GM18508 (cell line): ENCODE data around the gene MOGAT1.
"Not testable (repeated sequence)": the region's sequence is repeated elsewhere in the genome, so short reads cannot be mapped to it uniquely, and the experiment has no call there.

Experiments used
- ATAC-seq: cut with Tn5 transposase; IDR thresholded peaks from one replicate; pipeline ENCODE4 v1.9.1; 2021; ENCODE audit warnings: moderate number of reproducible peaks; ENCODE audit not compliant: insufficient read depth, unreplicated experiment

Gene MOGAT1

DNA sequence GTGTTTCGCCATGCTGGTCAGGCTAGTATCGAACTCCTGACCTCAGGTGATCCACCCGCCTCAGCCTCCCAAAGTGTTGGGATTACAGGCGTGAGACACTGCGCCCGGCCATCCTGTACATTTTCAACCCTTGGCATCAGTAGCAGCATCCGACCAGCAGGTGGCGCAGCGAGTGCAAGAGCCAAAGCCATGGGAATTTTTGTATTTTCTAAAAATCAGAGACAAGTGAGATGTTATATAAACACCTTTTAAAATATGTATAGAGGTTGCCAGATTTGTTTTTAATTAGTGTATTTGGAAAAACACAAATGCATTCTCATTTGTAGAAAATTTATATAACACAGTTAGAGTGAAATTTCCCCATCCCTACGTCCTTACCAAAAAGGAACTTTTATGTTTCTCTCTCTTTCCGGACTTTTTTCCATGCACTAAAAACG is 36.8 kb downstream of the MOGAT1 start:
- no peak for ATAC-seq

DNA sequence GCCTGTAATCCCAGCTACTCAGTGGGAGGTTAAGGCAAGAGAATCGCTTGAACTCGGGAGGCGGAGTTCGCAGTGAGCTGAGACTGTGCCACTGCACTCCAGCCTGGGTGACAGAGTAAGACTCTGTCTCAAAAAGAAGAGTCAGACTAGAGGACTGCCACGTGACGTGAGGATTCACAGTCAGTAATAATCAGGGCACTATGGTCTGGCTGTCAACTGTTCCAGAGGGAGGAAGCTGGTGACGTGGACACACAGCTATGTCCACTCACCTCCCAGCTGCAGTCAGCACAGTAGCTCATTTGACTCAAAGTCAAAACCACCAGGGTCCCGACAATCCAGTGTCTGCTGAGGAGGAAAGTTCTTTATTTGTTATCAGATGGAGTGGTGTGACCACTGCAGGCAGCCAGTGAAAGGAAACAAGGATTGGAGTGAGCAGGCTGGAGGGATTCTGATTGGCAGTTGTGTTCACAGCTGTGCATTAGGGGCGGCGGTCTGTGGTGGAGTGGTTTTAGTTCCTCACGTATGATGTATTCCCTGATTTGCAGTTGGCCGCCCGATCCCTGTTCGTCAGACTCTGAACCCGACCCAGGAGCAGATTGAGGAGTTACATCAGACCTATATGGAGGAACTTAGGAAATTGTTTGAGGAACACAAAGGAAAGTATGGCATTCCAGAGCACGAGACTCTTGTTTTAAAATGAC is 37.9 kb downstream of the MOGAT1 start:
- no peak for ATAC-seq

DNA sequence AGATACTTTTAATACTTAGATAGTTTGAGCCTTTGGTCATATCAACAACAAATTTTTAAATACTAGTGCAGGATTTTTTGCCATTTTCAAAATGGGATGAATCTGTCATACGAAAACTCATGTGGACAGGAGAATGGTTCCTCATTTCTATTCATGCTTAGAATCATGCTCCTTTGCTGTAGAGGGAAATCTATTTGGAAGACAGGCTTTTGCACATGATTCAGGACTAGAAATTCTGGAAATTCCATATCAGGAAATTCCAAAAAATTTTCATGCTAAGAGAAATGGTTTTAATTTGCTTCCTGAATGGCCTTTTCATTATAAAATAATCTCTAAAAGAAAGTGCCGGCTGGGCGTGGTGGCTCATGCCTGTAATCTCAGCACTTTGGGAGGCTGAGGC is 39.3 kb downstream of the MOGAT1 start:
- ATAC-seq = no peak

DNA sequence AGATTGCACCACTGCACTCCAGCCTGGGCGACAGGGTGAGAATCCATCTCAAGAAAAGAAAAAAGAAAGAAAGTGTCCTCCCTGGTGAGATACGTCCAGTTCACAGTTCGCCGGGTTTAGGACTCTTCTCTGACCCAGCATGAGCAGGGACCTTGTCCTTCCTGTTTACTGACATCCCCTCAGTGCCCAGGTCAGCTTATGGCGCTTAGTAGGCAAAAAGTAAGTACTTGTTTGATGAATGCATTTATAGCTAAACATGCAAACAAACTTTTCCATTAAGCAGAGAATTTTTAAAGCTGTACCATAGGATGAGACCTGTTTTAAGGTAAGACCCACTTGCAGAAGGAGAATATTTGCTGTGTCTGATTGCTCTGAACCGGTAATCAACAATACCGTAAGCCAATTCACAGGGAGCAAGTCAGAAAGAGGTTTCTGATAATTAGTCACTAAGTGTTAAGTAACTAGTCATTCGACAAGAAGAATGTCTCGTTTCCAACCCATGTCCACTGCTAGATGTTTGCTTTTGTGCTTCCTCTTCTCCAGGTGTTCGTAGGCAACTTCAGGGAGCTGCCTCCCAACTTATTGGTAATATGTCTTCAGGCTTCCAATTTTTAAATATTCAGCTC is 40.0 kb downstream of the MOGAT1 start:
- ATAC-seq = no peak

DNA sequence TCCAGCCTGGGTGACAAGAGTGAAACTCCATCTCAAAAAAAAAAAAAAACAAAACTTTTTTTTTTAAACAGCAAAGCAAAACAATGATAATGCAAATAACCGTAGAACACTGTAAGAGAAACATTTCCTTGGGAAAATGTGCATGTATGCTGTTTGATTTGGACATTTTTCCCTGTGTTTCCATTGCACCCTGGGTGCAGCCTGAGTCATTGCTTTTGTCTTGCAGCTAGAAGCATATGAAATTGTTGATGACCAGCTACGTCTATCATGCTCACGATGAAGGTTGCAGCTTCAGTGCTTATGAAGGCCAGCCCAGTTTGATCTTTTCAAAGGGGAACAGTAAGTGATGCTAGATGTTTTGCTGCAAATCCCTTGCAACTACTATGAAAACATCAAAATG is 41.5 kb downstream of the MOGAT1 start:
- ATAC-seq = no peak

DNA sequence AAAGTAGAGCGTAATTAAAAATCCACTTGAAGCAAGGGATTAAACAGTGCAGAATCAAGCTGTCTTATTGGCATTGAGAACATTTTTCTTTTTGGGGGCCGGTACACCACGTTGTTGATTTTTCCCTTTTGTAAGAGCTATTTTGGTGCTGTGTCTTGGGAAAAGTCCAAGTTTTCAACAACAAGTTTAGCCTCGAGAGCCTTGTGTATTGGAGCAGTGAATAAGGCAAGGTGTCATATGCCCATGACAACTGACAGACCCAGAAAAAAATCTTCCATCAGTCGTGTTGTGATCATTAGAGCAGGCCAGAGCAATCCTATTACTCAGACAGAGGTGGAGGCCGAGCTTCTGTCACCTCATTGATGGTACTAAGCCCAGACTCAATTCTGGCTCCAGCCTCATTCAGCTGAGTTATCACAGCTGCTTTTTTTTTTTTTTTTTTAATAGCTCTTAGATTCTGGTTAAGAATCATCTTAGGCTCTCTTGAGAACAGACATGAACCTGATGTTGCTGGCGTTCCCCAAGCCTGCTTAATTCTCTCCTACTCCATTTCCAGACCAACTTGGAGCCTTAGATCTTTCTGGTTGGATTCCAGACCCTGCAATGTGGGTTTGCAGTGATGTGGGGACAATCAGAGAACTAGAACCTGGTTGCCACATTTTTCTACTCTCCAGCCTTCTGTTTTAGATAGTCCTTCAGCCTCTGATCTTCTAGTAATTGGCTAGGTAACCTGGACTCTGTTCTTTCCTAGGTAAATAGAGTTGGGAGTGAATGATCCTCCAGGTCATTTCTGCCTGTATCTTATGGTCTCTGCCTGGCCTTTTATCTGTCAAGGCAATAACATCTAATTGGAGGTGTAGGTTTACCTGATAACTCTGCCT is 43.1 kb downstream of the MOGAT1 start:
- ATAC-seq = no peak

DNA sequence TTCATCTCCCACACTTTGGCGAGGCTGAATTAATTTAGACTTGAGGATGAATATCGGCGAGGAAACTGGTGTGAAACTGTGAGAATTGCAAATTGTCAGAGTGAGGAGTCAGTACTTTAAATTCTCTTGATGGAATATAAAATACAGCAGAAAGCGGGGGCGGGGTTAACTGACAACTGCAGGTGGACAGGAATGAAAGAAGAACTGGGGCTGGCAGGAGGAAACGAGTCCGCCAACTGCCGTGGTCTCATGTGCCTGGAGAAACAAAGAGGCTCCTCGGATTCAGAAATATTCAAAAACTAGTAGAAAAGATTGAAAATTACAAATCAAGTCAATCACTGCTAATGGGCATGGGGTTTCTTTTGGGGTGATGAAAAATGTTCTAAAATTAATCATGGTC is 44.3 kb downstream of the MOGAT1 start:
- ATAC-seq = no peak

DNA sequence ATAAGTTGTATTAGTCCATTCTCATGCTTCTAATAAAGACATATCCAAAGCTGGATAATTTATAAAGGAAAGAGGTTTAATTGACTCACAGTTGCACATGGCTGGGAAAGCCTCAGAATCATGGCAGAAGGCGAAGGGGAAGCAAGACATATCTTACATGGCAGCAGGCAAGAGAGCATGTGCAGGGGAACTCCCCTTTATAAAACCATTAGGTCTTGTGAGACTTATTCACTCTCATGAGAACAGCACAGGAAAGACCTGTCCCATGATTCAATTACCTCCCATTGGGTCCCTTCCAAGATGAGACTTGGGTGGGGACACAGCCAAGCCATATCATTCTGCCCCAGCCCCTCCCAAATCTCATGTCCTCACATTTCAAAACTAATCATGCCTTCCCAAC is 48.3 kb downstream of the MOGAT1 start:
- not testable (repeated sequence) for ATAC-seq

DNA sequence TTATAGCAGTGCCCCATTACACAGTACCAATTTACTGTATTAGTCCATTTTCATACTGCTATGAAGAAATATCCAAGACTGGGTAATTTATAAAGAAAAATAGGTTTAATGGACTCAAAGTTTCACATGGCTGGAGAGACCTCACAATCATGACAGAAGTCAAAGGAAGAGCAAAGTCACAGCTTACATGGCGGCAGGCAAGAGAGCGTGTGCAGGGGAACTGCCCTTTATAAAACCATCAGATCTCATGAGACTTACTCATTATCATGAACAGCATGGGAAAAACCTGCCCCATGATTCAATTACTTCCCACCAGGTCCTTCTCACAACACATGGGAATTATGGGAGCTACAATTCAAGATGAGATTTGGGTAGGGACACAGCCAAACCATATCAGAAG is 50.1 kb downstream of the MOGAT1 start:
- ATAC-seq = not testable (repeated sequence)

DNA sequence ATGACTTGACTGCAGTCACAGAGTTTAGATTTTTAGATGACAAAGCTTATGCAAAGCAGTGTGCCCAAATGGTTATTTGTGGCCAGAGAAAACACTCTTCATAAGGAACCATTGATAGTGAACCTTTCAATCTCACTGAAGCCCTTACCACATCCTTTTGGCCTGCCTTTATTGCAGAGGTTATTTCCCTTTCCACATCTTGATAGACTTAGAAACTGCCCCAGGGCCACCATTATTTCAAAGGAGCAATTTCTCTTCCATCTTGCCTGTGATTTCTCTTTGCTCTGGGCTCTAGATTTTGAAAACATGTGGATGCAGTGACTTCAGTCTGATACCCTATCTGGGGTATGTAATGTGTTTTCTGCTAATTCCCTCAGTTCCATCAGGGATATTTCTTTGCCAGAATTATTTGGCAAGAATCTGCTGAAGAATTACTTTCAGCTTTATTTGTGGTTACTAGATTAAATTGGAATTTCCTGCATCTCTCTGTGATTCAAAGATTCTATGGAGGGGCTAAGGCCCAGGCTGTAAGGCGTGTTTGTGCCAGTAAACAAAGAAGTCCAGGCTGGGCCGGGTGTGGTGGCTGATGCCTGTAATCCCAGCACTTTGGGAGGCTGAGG is 51.0 kb downstream of the MOGAT1 start:
- peak; percentile 96 for ATAC-seq

DNA sequence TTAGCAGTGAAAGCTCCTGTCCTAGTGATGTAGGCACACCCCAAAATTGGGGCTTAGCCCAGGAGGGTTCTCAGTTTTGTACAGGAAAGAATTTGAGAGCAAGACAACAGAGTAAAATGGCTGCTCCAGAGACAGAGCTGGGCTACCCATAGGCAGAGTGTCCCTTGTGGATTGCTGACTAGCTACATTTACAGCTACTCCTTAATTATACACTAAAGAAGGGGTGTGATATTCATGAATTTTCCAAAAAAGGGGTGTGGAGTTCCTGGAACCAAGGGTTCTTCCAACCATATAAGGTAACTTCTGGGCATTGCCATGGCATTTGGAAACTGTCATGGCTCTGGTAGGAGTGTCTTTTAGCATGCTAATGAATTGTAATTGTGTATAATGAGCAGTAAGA is 52.8 kb downstream of the MOGAT1 start:
- no peak for ATAC-seq

DNA sequence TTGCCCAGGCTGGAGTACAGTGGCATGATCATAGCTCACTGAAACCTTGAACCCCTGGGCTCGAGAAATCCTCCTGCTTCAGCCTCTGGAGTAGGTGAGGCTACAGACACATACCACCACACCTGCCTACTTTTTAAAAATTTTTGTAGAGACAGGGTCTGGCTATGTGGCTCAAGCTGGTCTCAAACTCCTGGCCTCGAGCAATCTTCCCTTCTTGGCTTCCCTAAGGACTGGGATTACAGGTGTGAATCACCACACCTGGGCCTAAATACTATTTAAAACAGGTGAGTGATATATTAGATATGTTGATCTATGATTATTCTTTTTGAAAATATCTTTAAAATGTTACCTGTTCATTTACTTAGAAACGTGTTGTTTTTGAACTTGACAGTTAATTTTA is 57.2 kb downstream of the MOGAT1 start:
- no peak for ATAC-seq

DNA sequence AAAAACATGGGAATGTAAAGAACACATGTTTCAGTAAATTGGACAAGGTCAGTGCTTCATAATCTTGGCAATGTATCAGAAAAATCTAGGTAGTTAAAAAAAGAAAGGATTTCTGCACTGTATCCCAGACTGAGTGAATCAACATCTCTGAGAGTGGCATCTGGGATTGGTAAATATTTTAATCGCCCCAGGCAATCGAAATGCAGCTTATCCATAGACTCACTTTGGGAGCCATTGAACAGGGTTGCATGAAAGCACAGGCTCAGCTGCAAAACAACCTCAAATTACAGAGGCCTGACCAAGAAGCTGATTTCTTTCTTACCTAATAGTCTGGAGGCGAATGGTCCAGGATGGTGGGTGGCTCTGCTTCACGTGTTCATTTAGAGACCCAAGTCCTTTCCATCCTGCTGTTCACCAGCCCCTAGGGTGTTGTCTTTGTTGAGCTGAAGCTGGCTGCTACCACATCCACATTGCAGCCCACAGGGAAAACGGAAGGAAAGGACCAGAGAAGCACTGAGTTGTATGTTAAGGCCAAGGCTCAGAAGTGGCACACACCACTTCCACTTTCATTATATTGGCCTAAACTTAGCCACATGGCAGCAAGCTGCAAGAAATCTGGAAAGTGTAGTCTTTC is 59.0 kb downstream of the MOGAT1 start:
- ATAC-seq = peak; percentile 49

DNA sequence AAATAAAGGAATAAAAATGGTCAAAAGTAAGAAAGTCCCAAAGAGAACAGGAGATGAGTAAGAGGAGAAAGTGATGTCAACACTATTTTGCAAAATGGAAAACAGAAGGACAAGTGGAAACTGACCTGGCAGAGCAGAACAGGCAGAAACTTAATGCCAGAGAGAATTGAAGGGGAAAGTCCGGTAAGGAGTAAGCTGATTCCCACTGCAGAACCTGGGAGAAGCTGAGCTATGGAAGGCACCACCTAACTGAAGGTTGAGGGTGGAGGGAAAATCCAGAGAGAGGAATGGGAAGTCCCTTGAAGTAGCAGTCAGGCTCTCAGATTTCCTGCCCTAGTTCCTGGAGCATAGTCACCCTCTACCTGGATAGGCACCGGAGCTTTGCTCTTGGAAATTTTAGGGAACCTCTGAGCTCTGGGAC is 59.8 kb downstream of the MOGAT1 start:
- ATAC-seq = no peak

DNA sequence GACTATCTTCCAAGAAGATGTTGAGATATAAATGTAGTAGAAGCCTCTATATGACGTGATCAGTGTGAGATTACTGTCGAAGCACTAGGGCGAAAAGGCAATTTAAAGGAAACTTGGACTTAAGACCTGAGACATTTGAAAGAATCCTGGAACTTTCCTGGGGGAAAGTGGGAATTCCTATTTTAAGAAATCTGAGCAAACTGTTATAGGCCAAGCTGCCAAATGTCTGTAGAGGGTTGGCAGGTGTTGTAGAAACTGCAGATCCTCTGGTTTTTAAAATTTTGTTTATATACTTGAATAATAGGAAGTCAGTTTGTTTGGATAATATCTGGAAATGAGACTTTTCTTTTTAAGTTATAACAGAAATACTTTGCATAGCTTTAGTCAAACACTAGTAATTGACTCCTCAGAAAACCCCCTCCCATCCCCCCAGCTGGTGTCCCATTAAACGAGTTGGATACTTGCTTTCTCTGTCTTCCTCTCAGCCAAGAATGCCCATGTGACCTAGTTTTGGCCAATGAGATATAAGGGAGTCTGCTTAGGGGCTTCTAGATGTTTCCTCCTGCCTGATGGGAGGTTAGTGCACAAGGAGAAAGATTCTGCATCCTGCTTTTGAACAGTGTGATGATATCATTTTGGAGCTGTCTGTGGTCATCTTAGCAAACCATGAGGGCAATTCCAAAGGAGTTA is 61.2 kb downstream of the MOGAT1 start:
- ATAC-seq = no peak

DNA sequence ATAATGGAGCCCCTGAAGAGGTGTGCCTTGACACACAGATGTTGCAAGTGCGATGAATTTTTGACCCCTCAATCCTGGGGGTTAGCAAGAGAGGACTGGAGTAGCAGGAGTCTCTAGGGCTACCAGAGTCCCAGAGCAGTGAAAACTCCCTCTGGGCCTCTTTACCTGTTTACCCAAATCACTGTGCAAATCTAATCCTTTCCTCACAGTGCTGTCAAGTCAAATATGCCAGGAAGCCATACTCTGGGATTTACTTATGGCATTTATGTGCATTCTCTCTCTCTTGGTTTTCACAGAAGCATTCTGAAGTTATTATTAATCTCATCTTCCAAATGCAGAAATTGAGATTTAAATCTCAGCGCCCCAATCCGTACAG is 62.0 kb downstream of the MOGAT1 start:
- no peak for ATAC-seq

DNA sequence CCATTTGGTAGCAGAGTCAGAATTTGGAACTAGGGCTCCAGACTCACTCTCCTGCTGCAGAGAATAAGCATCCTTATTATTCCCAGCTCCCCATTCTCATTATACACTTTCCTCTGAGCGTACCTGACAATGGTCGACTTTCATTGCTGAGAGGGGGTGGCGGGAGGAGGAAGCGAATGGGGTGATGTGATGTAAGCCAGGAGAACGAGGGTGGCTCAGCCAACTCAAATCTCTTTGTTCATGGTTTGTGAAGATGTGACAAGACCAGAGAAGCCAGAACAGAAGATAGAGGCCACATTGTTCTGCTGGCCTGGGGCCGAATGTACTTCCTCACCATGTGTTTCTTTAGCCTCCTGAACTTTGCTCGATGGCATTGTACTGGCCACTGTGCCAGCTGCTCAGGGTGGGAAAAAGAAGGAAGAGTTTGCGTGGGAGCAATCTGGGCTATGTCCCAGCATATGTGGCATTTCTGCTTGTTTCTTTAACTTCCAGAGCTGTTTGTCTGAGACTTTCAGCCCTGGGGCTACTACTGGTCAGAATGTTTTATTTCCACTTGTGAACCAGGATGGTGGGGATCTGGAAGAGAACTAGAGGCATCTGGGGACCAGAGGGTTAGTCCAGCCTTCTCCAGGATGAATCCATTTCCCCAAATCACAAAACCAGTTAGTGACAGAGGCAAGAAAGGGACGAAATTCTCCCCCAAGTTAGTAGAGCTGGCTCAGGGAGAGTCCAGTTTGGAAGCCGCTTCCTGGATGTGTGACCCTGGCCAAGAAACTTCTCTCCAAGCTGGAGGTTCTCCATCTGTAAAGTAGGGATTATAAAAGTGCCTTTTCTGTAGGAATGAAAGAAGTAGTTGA is 62.6 kb downstream of the MOGAT1 start:
- ATAC-seq = no peak

DNA sequence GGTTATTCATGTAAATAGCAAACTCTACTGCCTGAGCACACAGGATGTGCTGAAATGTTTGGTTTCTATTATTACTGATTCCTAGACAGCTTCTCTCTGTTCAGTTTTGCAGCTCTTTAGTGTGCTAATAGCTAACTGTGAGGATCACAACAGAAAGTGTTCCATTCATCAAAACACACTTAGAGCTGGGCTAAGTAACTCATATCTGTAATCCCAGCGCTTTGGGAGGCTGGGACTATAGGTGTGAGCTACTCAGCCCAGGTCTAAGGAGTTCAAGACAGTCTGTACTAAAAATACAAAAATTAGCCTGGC is 63.2 kb downstream of the MOGAT1 start:
- peak; percentile 76 for ATAC-seq

DNA sequence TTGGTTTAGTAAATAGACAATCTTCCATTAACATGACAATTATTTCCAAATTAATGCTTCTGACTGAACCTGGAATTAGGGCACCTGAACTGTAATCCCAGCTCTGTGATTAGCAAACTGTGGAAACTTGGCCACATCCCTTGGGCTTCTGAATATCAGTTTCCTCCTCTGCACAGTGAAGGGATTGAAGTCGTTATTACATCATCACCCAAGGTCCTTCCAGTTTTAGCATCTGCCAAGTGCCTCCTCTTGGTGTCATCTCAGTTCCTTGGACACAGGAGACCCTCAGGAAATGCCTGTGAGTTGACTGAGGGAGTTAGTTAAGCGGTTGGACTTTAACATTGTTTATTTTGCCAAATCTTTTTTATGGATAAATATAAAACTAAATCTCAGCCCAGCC is 64.8 kb downstream of the MOGAT1 start:
- ATAC-seq = no peak
